HEK293T (cell line): Measurements from ENCODE around the gene PLCD1.

Source experiments
- CTCF ChIA-PET: fragments of 350-600 bp; formaldehyde crosslinking; extraction: SDS; loops from one replicate; lab custom pipeline; 2021; ENCODE audit warnings: antibody characterized with exemption, inconsistent platforms; lab: Yijun Ruan, JAX
- POLR2A ChIA-PET: fragments of 350-600 bp; formaldehyde crosslinking; extraction: SDS; loops from one replicate; lab custom pipeline; 2020; ENCODE audit warnings: antibody characterized with exemption, inconsistent platforms; lab: Yijun Ruan, JAX
- DNase-seq: peaks from one replicate; pipeline ENCODE4 v3.0.0; 2012; ENCODE audit warnings: mixed read lengths; ENCODE audit errors: extremely low spot score
- ARNT ChIP-seq: fragments of 450-650 bp; IDR thresholded peaks from 2 replicates; pipeline ENCODE4 v1.6.1; 2017; ENCODE audit warnings: mild to moderate bottlenecking
- BHLHE40 ChIP-seq: fragments of 450-650 bp; IDR thresholded peaks from 2 replicates; pipeline ENCODE4 v1.6.1; 2016; ENCODE audit warnings: mild to moderate bottlenecking, moderate library complexity, borderline replicate concordance
- CTBP1 ChIP-seq: fragments of 450-650 bp; IDR thresholded peaks from 2 replicates; pipeline ENCODE4 v1.6.1; 2016; ENCODE audit warnings: borderline replicate concordance
- ELF4 ChIP-seq: fragments of 450-650 bp; IDR thresholded peaks from 2 replicates; pipeline ENCODE4 v1.6.1; 2017; ENCODE audit warnings: antibody characterized with exemption
- FOXA1 ChIP-seq: fragments of 450-650 bp; IDR thresholded peaks from 2 replicates; pipeline ENCODE4 v1.6.1; 2016; ENCODE audit warnings: mild to moderate bottlenecking
- FOXK2 ChIP-seq: fragments of 450-650 bp; IDR thresholded peaks from 2 replicates; pipeline ENCODE4 v1.6.1; 2016; ENCODE audit warnings: mild to moderate bottlenecking
- FOXM1 ChIP-seq: fragments of 450-650 bp; IDR thresholded peaks from 2 replicates; pipeline ENCODE4 v1.6.1; 2017; ENCODE audit warnings: mild to moderate bottlenecking, borderline replicate concordance
- HDGF ChIP-seq: fragments of 450-650 bp; IDR thresholded peaks from 2 replicates; pipeline ENCODE4 v1.6.1; 2017; ENCODE audit warnings: antibody characterized with exemption, borderline replicate concordance
- L3MBTL2 ChIP-seq: fragments of 450-650 bp; conservative IDR thresholded peaks from 2 replicates; pipeline ENCODE4 v1.6.1; 2016; ENCODE audit warnings: mild to moderate bottlenecking
- LEF1 ChIP-seq: fragments of 450-650 bp; IDR thresholded peaks from 2 replicates; pipeline ENCODE4 v1.6.1; 2017; ENCODE audit warnings: mild to moderate bottlenecking, borderline replicate concordance
- NFRKB ChIP-seq: fragments of 450-650 bp; IDR thresholded peaks from 2 replicates; pipeline ENCODE4 v1.6.1; 2016; ENCODE audit warnings: mild to moderate bottlenecking, moderate library complexity
- PKNOX1 ChIP-seq: fragments of 450-650 bp; IDR thresholded peaks from 2 replicates; pipeline ENCODE4 v1.6.1; 2016
- SP1 ChIP-seq: fragments of 450-650 bp; IDR thresholded peaks from 2 replicates; pipeline ENCODE4 v1.6.1; 2017
- SUZ12 ChIP-seq: fragments of 450-650 bp; IDR thresholded peaks from 2 replicates; pipeline ENCODE4 v1.6.1; 2016; ENCODE audit warnings: mild to moderate bottlenecking
- TARDBP ChIP-seq: fragments of 450-650 bp; IDR thresholded peaks from 2 replicates; pipeline ENCODE4 v1.6.1; 2016
- ZNF384 ChIP-seq: fragments of 450-650 bp; IDR thresholded peaks from 2 replicates; pipeline ENCODE4 v1.6.1; 2016

Gene PLCD1

GRCh38 chr3:38008971-38009580 is 20.4 kb downstream of the PLCD1 start:
- POLR2A ChIA-PET = no interaction called here
- CTCF ChIA-PET = interaction anchor here (1.4 kb wide), 1 partner anchor 12 kb away, joined by 4 read pairs; no protein-coding TSS in a partner anchor
- DNase-seq = no peak
- no peak for TF ChIP-seq L3MBTL2
- no peak for TF ChIP-seq FOXA1
- TF ChIP-seq HDGF = no peak
- no peak for TF ChIP-seq SUZ12
- TF ChIP-seq NFRKB = no peak
- no peak for TF ChIP-seq CTBP1
- TF ChIP-seq PKNOX1 = no peak
- no peak for TF ChIP-seq BHLHE40
- TF ChIP-seq TARDBP = no peak
- TF ChIP-seq LEF1 = no peak
- no peak for TF ChIP-seq ZNF384
- no peak for TF ChIP-seq FOXK2
- TF ChIP-seq FOXM1 = no peak
- no peak for TF ChIP-seq ARNT
- no peak for TF ChIP-seq SP1
- TF ChIP-seq ELF4 = no peak

- CTCF ChIA-PET = no interaction called here
- DNase-seq = no peak
- POLR2A ChIA-PET = no interaction called here
- TF ChIP-seq SUZ12 (no peak), FOXA1 (no peak), LEF1 (no peak), BHLHE40 (no peak), SP1 (no peak), PKNOX1 (no peak), FOXK2 (no peak), TARDBP (no peak), HDGF (no peak), NFRKB (no peak)
Observed at GRCh38 chr3:38008191-38008701, 21.2 kb downstream of the PLCD1 start.

- ChIA-PET CTCF (no interaction called here), POLR2A (no interaction called here)
- TF ChIP-seq LEF1 (no peak), FOXK2 (no peak), ARNT (no peak), FOXA1 (no peak)
- no peak for DNase-seq
Observed at GRCh38 chr3:38007754-38008090, 21.7 kb downstream of the PLCD1 start.

GRCh38 chr3:38006445-38006995 is 22.9 kb downstream of the PLCD1 start:
- TF ChIP-seq SP1 = no peak
- TF ChIP-seq PKNOX1 = no peak
- no peak for TF ChIP-seq FOXA1
- TF ChIP-seq SUZ12 = no peak
- TF ChIP-seq ZNF384 = no peak
- TF ChIP-seq L3MBTL2 = no peak
- no peak for TF ChIP-seq FOXK2
- TF ChIP-seq HDGF = no peak
- TF ChIP-seq LEF1 = no peak
- no peak for TF ChIP-seq FOXM1
- no peak for TF ChIP-seq ELF4
- TF ChIP-seq ARNT = no peak
- ChIA-PET CTCF (interaction anchor here (0.5 kb wide), 1 partner anchor 39 kb away, joined by 3 read pairs; no protein-coding TSS in a partner anchor), POLR2A (no interaction called here)
- DNase-seq = no peak

- ChIA-PET POLR2A (no interaction called here), CTCF (no interaction called here)
- DNase-seq = no peak
- TF ChIP-seq FOXK2 = no peak
Observed at GRCh38 chr3:38006031-38006430, 23.4 kb downstream of the PLCD1 start.

- TF ChIP-seq TARDBP = no peak
- TF ChIP-seq NFRKB = no peak
- no peak for TF ChIP-seq CTBP1
- TF ChIP-seq FOXM1 = no peak
- no peak for TF ChIP-seq L3MBTL2
- no peak for TF ChIP-seq FOXA1
- no peak for TF ChIP-seq SUZ12
- TF ChIP-seq PKNOX1 = no peak
- TF ChIP-seq ARNT = no peak
- no peak for TF ChIP-seq ELF4
- ChIA-PET CTCF (no interaction called here), POLR2A (no interaction called here)
- DNase-seq = no peak
Observed at GRCh38 chr3:38005076-38006020, 24.1 kb downstream of the PLCD1 start.
